Thyroid gland (tissue), 4 donors: ENCODE results near the gene CD8B.

ENCODE experiments used
- CTCF ChIP-seq, 6 experiments: fragments of 200-600 bp in 3 of 6; fragments of 450-650 bp in 3 of 6; sonication (generic) in 3 of 6; IDR thresholded peaks; one replicate each; pipeline ENCODE4 v1.5.1; 2016 to 2019; ENCODE audit warnings: antibody characterized with exemption in 6 of 6, mild to moderate bottlenecking in 2 of 6, inconsistent platforms in 1 of 6, moderate library complexity in 1 of 6
- POLR2A ChIP-seq, 2 donors: fragments of 450-650 bp; IDR thresholded peaks; one replicate each; pipeline ENCODE4 v1.6.1; 2017; ENCODE audit warnings: antibody characterized with exemption in 2 of 2, mild to moderate bottlenecking in 2 of 2, moderate library complexity in 1 of 2

- TF ChIP-seq POLR2A (IDR thresholded peaks at IDR 0.05) (no peak), CTCF (IDR thresholded peaks at IDR 0.05) (no peak)
Measured at GRCh38 chr2:86833315-86833714, 28.4 kb downstream of the CD8B start.
